RWPE2 (cell line): ENCODE results near the gene CLTA.
A peak's percentile ranks its signal among the peaks of the same experiment; 100 is the strongest.

ENCODE experiments used
- ATAC-seq: fragments of 200-7000 bp; cut with Tn5 transposase; 3 replicates; pipeline ENCODE4 v1.9.1; 2021; ENCODE audit warnings: low read depth
- DNase-seq: peaks from one replicate; pipeline ENCODE4 v3.0.0-alpha.2; 2020; ENCODE audit warnings: low spot score
- H3K27ac ChIP-seq: fragments of 450-650 bp; 2 replicates; pipeline ENCODE4 v1.5.1; 2017; ENCODE audit warnings: mild to moderate bottlenecking; ENCODE audit not compliant: poor library complexity, severe bottlenecking
- H3K27me3 ChIP-seq: fragments of 250-450 bp; sonication (Bioruptor Pico); 2 replicates; pipeline ENCODE4 v1.5.1; 2021; ENCODE audit warnings: mild to moderate bottlenecking, moderate library complexity; ENCODE audit not compliant: insufficient read depth, poor library complexity, severe bottlenecking
- H3K36me3 ChIP-seq: fragments of 250-450 bp; sonication (Bioruptor Pico); 2 replicates; pipeline ENCODE4 v1.5.1; 2020; ENCODE audit warnings: low read depth, mild to moderate bottlenecking, moderate library complexity
- H3K4me1 ChIP-seq: fragments of 250-450 bp; sonication (Bioruptor Pico); 2 replicates; pipeline ENCODE4 v1.5.1; 2021; ENCODE audit warnings: mild to moderate bottlenecking, moderate library complexity; ENCODE audit not compliant: insufficient read depth, poor library complexity, severe bottlenecking
- H3K4me3 ChIP-seq: fragments of 250-450 bp; sonication (Bioruptor Pico); 2 replicates; pipeline ENCODE4 v1.5.1; 2021; ENCODE audit warnings: mild to moderate bottlenecking, moderate library complexity; ENCODE audit not compliant: severe bottlenecking
- H3K9me3 ChIP-seq: fragments of 250-450 bp; sonication (Bioruptor Pico); 2 replicates; pipeline ENCODE4 v1.5.1; 2021; ENCODE audit warnings: mild to moderate bottlenecking, moderate library complexity; ENCODE audit not compliant: severe bottlenecking
- CTCF ChIP-seq: fragments of 450-650 bp; IDR thresholded peaks from one replicate; pipeline ENCODE4 v1.5.1; 2017; ENCODE audit warnings: mild to moderate bottlenecking, moderate library complexity; ENCODE audit not compliant: poor library complexity, severe bottlenecking

Gene CLTA

GRCh38 chr9:36258208-36258995, 67.7 kb downstream of the CLTA start, which contains the start of gene GNE:
Gene GNE (minus strand): TSS chr9:36258448. CDS start chr9:36249355, 9,093 bp downstream.
- DNase-seq, result peak; percentile 97

GRCh38 chr9:36258996-36259533, 68.3 kb downstream of the CLTA start:
- Histone ChIP-seq H3K4me3 (peak overlapping the region; percentile 57), H3K4me1 (no peaks in the 10 kb centered on the region), H3K9me3 (no peaks in the 10 kb centered on the region), H3K36me3 (peaks cover 9% of the 10 kb centered on the region; the same call in 1 of the 2 replicates), H3K27ac (peak overlapping the region; percentile 57), H3K27me3 (no peaks in the 10 kb centered on the region)
- DNase-seq, result no peak
- no peak for ATAC-seq
- TF ChIP-seq CTCF, result no peak

More at GRCh38 chr9:36258208-36258995, 67.7 kb downstream of the CLTA start, which contains the start of gene GNE:
- Histone ChIP-seq H3K9me3 (no peaks in the 10 kb centered on the region), H3K27me3 (no peaks in the 10 kb centered on the region), H3K4me1 (no peaks in the 10 kb centered on the region), H3K4me3 (peak within 1 kb of the TSS; percentile 57), H3K36me3 (peaks cover 9% of the 10 kb centered on the region; the same call in 1 of the 2 replicates), H3K27ac (peak within 1 kb of the TSS; percentile 57)
- ATAC-seq, result peak; percentile 88
- TF ChIP-seq CTCF, result no peak
